Measurements from ENCODE around the gene MAML2.

MAML2 gene

GRCh38 chr11:96219981-96220623 lies 122.9 kb downstream of the MAML2 start:
- Histone ChIP-seq H3K4me3 (ENCODE audit: low read length) (no peak overlapping the region), H3K36me3 (ENCODE audit: control insufficient read depth, insufficient read depth, low read length) (no peaks in the 10 kb centered on the region), H3K9ac (ENCODE audit: low read length) (no peak overlapping the region), H3K27me3 (ENCODE audit: control insufficient read depth, insufficient read depth, low read length) (no peaks in the 10 kb centered on the region), H3K4me1 (ENCODE audit: control insufficient read depth, insufficient read depth, low read length) (peaks cover 5% of the 10 kb centered on the region), H3K9me3 (ENCODE audit: control insufficient read depth, low read length) (no peaks in the 10 kb centered on the region)

DNA sequence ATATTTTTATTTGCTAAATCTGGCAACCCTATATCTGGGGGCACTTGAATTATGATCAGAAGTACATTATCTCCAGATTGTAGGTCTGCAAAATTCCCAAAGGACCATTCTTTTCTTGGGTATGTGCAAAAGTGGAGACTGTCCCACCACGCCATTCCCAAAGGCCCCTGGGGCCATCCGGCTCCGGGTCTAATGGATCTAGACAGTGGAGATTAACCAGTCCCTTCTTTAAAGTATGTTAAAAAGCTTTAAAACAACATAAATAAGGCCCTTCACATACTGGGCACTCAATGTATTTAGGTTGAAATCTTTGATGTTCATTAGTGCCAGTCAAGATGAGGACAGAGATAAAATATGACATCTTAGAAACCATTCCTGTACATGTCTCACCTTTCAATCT lies 124.1 kb downstream of the MAML2 start:
- Histone ChIP-seq H3K4me3 (ENCODE audit: low read length) (no peak overlapping the region), H3K9me3 (ENCODE audit: control insufficient read depth, low read length) (no peaks in the 10 kb centered on the region), H3K4me1 (ENCODE audit: control insufficient read depth, insufficient read depth, low read length) (peaks cover 5% of the 10 kb centered on the region), H3K36me3 (ENCODE audit: control insufficient read depth, insufficient read depth, low read length) (no peaks in the 10 kb centered on the region), H3K27me3 (ENCODE audit: control insufficient read depth, insufficient read depth, low read length) (no peaks in the 10 kb centered on the region), H3K9ac (ENCODE audit: low read length) (no peak overlapping the region)

DNA sequence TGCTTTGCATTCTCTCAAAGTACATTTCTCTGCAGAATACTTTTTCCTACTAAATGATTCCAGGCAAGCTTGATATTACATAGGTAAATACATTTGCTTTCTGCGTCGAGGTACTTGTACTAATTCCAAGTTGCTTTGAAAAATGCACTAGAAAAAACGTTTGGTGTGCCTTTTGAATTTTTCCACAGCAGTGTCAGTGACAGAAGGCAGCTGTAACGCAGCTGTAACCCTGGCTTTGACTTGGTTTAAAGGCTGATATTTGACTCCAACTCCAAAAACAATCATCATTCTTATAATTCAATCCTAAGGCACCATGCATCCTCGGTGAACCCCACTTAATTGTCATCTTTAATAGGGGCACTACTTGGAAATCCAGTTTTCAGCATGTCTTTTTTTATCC lies 125.0 kb downstream of the MAML2 start:
- Histone ChIP-seq H3K4me1 (ENCODE audit: control insufficient read depth, insufficient read depth, low read length) (peaks cover 5% of the 10 kb centered on the region), H3K9ac (ENCODE audit: low read length) (no peak overlapping the region), H3K4me3 (ENCODE audit: low read length) (no peak overlapping the region), H3K36me3 (ENCODE audit: control insufficient read depth, insufficient read depth, low read length) (no peaks in the 10 kb centered on the region), H3K9me3 (ENCODE audit: control insufficient read depth, low read length) (no peaks in the 10 kb centered on the region), H3K27me3 (ENCODE audit: control insufficient read depth, insufficient read depth, low read length) (no peaks in the 10 kb centered on the region)

DNA sequence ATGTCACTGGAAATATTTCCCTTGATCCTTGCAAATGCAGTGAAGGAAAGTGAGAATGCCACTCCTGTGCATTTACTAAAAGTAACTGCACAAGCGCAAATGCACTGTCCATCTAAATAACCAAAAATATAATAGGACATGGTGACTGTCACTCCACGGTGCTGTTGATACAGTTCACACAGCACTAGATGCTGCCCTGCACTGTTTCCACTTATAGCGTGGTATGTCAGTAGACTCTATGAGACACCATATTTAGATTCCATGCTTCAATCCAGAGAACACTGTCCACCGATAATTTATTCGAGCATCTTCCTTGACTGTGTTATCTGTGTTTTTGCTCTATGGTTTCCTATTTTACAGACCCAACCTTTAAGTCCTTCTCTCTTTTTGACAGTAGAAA lies 125.8 kb downstream of the MAML2 start:
- Histone ChIP-seq H3K4me3 (ENCODE audit: low read length) (no peak overlapping the region), H3K9ac (ENCODE audit: low read length) (no peak overlapping the region), H3K36me3 (ENCODE audit: control insufficient read depth, insufficient read depth, low read length) (no peaks in the 10 kb centered on the region), H3K27me3 (ENCODE audit: control insufficient read depth, insufficient read depth, low read length) (no peaks in the 10 kb centered on the region), H3K4me1 (ENCODE audit: control insufficient read depth, insufficient read depth, low read length) (peaks cover 5% of the 10 kb centered on the region), H3K9me3 (ENCODE audit: control insufficient read depth, low read length) (no peaks in the 10 kb centered on the region)

DNA sequence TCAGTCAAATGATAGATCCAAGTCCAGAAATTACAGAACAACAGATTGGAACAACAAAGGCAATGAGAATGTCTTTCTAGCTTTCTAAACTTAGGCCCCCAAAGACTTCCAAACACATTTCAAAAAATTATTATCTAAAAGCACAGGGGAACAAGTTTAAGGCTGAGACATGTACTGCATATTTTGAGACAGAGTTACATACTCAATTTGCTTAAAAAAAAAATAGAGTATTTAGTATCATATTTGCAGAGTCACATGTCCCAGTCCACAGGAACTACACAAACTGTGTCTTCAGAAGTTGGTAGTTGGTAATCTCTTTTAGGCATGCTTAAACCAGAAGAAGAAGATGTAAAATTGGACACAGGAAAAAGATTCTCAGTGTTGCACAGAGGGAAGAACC lies 127.2 kb downstream of the MAML2 start:
- Histone ChIP-seq H3K27me3 (ENCODE audit: control insufficient read depth, insufficient read depth, low read length) (no peaks in the 10 kb centered on the region), H3K36me3 (ENCODE audit: control insufficient read depth, insufficient read depth, low read length) (no peaks in the 10 kb centered on the region), H3K9ac (ENCODE audit: low read length) (no peak overlapping the region), H3K4me1 (ENCODE audit: control insufficient read depth, insufficient read depth, low read length) (peaks cover 5% of the 10 kb centered on the region), H3K9me3 (ENCODE audit: control insufficient read depth, low read length) (no peaks in the 10 kb centered on the region), H3K4me3 (ENCODE audit: low read length) (no peak overlapping the region)

DNA sequence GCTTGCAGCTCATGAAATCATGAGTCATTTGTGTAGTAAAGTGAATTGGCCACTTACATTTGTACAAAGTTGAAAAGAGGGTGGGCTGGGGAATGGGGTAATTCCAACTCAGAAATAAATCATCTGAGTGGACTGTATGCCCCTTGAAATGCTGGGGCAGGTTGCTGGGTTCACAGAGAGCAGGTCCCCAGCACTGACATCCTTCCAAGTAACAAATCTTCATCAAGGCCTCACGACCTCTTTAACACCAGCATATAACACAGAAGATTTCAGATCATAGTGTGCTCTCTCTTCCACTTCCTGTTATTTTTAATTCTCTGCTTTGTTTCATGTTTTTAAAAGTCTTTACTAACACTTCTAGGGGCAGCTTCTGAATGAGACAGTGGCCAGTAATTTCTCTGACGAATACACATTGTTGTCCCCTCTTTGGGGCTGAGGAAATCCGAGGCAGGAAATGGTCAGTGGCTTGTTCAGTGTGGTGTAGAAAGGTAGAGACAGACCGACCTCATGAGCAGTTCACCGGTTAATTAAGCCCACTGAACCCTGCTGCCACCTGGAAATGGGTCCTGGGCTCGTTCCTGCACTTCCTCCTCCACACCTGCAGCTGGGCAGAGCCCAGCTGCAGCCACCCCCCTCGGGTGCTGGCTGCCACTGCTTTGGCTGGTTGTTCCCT lies 127.7 kb downstream of the MAML2 start:
- no peak overlapping the region for H3K4me3 ChIP-seq (ENCODE audit: low read length)
- no peak overlapping the region for H3K9ac ChIP-seq (ENCODE audit: low read length)
- H3K9me3 ChIP-seq (ENCODE audit: control insufficient read depth, low read length) = no peaks in the 10 kb centered on the region
- H3K4me1 ChIP-seq (ENCODE audit: control insufficient read depth, insufficient read depth, low read length) = peaks cover 5% of the 10 kb centered on the region
- no peaks in the 10 kb centered on the region for H3K36me3 ChIP-seq (ENCODE audit: control insufficient read depth, insufficient read depth, low read length)
- H3K27me3 ChIP-seq (ENCODE audit: control insufficient read depth, insufficient read depth, low read length) = no peaks in the 10 kb centered on the region

DNA sequence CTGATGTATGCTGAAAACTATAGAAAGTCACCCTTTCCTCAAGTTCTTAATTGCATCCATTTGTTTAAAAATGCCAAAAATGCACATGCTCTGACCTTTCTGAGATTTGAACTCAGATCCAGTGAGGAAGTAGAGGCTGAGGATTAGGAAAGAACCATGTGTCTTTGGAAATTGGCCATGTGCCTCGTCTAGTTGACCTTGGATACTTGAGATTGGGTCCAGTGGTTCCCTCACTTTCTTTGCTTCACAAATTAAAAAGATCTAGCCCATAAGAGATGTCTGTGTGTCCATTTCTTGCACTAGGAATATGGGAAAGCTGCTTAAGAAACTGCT lies 128.3 kb downstream of the MAML2 start:
- H3K9ac ChIP-seq (ENCODE audit: low read length) = no peak overlapping the region
- peaks cover 5% of the 10 kb centered on the region for H3K4me1 ChIP-seq (ENCODE audit: control insufficient read depth, insufficient read depth, low read length)
- no peaks in the 10 kb centered on the region for H3K36me3 ChIP-seq (ENCODE audit: control insufficient read depth, insufficient read depth, low read length)

GRCh38 chr11:96213500-96213899 lies 129.5 kb downstream of the MAML2 start:
- H3K4me1 ChIP-seq (ENCODE audit: control insufficient read depth, insufficient read depth, low read length) = peaks cover 5% of the 10 kb centered on the region
- H3K27me3 ChIP-seq (ENCODE audit: control insufficient read depth, insufficient read depth, low read length) = no peaks in the 10 kb centered on the region

More for the DNA sequence above, 128.3 kb downstream of the MAML2 start:
- Histone ChIP-seq H3K27me3 (ENCODE audit: control insufficient read depth, insufficient read depth, low read length) (no peaks in the 10 kb centered on the region), H3K4me3 (ENCODE audit: low read length) (no peak overlapping the region), H3K9me3 (ENCODE audit: control insufficient read depth, low read length) (no peaks in the 10 kb centered on the region)

GRCh38 chr11:96211436-96211835 lies 131.6 kb downstream of the MAML2 start:
- no peaks in the 10 kb centered on the region for H3K9me3 ChIP-seq (ENCODE audit: control insufficient read depth, low read length)
- no peak overlapping the region for H3K9ac ChIP-seq (ENCODE audit: low read length)
- H3K4me3 ChIP-seq (ENCODE audit: low read length) = no peak overlapping the region
- no peaks in the 10 kb centered on the region for H3K36me3 ChIP-seq (ENCODE audit: control insufficient read depth, insufficient read depth, low read length)
- peaks cover 5% of the 10 kb centered on the region for H3K4me1 ChIP-seq (ENCODE audit: control insufficient read depth, insufficient read depth, low read length)
- no peaks in the 10 kb centered on the region for H3K27me3 ChIP-seq (ENCODE audit: control insufficient read depth, insufficient read depth, low read length)

More at GRCh38 chr11:96213500-96213899, 129.5 kb downstream of the MAML2 start:
- Histone ChIP-seq H3K4me3 (ENCODE audit: low read length) (no peak overlapping the region), H3K9me3 (ENCODE audit: control insufficient read depth, low read length) (no peaks in the 10 kb centered on the region), H3K9ac (ENCODE audit: low read length) (no peak overlapping the region), H3K36me3 (ENCODE audit: control insufficient read depth, insufficient read depth, low read length) (no peaks in the 10 kb centered on the region)

DNA sequence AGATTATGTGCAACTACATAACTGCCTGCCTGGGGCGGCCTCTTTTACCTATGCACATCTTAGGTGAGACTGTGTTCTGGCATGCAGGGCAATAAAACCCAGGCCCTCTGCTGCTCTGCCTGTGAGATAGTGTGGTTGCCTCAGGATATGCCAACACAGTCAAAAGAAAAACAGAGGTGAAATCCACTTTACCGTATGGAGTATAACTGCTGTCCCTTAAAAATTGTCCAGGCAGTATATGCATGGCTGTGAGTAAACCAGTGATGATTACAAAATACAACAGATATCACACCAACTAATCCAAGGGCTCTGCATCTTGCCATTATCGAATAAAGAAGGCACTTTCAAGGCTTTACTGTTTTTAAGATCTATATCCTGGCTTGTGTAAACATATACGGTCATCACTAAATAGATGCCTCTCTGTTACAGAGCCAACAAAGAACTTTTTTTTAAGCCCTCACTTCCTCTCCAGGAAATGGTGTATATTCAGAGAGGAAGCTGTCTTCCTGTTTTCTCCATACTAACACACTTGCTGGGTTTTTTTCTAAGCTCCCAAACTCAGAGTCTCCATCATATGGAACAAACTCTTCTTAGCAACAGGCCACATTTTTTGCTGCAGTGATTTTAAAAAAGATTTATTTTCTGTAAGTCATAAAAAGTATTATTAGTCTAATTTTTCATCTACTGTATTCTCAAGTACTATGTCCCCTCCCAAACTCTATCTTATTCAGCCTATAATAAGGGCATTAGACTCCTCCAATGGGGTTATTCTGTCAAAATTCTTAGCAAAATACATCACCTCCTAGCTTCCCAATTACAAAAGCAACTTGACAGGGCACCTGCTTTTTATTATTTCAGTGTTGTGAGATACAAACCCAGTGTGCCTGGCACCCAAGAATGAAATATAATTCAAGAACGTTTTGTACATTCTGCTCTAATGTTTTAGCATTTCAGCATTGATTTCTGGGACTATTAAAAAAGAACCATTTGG lies 135.2 kb downstream of the MAML2 start:
- Histone ChIP-seq H3K4me1 (ENCODE audit: control insufficient read depth, insufficient read depth, low read length) (no peaks in the 10 kb centered on the region), H3K36me3 (ENCODE audit: control insufficient read depth, insufficient read depth, low read length) (no peaks in the 10 kb centered on the region), H3K9ac (ENCODE audit: low read length) (no peak overlapping the region), H3K9me3 (ENCODE audit: control insufficient read depth, low read length) (no peaks in the 10 kb centered on the region), H3K4me3 (ENCODE audit: low read length) (no peak overlapping the region), H3K27me3 (ENCODE audit: control insufficient read depth, insufficient read depth, low read length) (no peaks in the 10 kb centered on the region)

GRCh38 chr11:96206955-96207354 lies 136.0 kb downstream of the MAML2 start:
- no peaks in the 10 kb centered on the region for H3K9me3 ChIP-seq (ENCODE audit: control insufficient read depth, low read length)
- H3K4me1 ChIP-seq (ENCODE audit: control insufficient read depth, insufficient read depth, low read length) = no peaks in the 10 kb centered on the region
- H3K9ac ChIP-seq (ENCODE audit: low read length) = no peak overlapping the region
- no peak overlapping the region for H3K4me3 ChIP-seq (ENCODE audit: low read length)
- H3K27me3 ChIP-seq (ENCODE audit: control insufficient read depth, insufficient read depth, low read length) = no peaks in the 10 kb centered on the region
- H3K36me3 ChIP-seq (ENCODE audit: control insufficient read depth, insufficient read depth, low read length) = no peaks in the 10 kb centered on the region

DNA sequence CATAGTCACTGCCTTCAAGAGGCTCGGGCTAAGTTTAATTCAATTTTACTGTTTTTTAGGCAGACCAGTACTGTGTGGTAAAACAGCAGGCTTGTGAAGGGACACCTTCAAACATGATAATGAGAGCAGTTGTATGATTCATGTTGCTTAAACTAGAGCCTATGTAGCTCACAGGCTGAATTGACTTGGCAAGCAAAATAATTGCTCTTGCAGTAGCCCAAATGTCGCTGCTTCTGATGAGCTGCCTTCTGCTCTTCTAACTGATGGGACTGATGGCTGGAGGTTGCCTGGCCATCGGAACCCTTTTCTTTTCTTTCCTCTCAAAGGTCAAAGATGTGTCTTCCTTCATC lies 137.6 kb downstream of the MAML2 start:
- Histone ChIP-seq H3K9ac (ENCODE audit: low read length) (no peak overlapping the region), H3K9me3 (ENCODE audit: control insufficient read depth, low read length) (no peaks in the 10 kb centered on the region), H3K36me3 (ENCODE audit: control insufficient read depth, insufficient read depth, low read length) (no peaks in the 10 kb centered on the region), H3K4me1 (ENCODE audit: control insufficient read depth, insufficient read depth, low read length) (no peaks in the 10 kb centered on the region), H3K27me3 (ENCODE audit: control insufficient read depth, insufficient read depth, low read length) (no peaks in the 10 kb centered on the region), H3K4me3 (ENCODE audit: low read length) (no peak overlapping the region)
